22Rv1 (cell line): Measurements from ENCODE around the gene CABP1.

Experiments
- ZFX ChIP-seq: fragments of 450-650 bp; IDR thresholded peaks from 2 replicates; pipeline ENCODE4 v1.6.1; 2017; ENCODE audit warnings: antibody characterized with exemption, borderline replicate concordance
- TF ChIP-seq, protein P1 (sequence below): fragments of 450-650 bp; IDR thresholded peaks from 2 replicates; pipeline ENCODE4 v1.5.1; 2017; ENCODE audit warnings: mild to moderate bottlenecking

DNA sequence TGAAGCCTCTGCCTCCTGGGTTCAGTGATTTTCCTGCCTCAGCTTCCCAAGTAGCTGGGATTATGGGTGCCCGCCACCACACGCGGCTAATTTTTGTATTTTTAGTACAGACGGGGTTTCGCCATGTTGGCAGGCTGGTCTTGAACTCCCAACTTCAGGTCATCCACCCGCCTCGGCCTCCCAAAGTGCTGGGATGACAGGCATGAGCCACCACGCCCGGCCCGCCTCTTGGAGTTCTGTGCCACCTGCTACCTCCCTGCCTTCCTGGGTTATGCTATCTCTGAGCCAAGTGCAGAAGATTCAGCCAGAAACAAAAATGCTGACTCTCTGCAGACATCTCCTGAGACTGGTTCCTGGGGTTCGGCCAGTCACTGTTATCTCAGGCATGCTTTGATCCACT is 13.2 kb downstream of the CABP1 start:
- TF ChIP-seq, protein P1, sequence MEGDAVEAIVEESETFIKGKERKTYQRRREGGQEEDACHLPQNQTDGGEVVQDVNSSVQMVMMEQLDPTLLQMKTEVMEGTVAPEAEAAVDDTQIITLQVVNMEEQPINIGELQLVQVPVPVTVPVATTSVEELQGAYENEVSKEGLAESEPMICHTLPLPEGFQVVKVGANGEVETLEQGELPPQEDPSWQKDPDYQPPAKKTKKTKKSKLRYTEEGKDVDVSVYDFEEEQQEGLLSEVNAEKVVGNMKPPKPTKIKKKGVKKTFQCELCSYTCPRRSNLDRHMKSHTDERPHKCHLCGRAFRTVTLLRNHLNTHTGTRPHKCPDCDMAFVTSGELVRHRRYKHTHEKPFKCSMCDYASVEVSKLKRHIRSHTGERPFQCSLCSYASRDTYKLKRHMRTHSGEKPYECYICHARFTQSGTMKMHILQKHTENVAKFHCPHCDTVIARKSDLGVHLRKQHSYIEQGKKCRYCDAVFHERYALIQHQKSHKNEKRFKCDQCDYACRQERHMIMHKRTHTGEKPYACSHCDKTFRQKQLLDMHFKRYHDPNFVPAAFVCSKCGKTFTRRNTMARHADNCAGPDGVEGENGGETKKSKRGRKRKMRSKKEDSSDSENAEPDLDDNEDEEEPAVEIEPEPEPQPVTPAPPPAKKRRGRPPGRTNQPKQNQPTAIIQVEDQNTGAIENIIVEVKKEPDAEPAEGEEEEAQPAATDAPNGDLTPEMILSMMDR, result no peak
- no peak for TF ChIP-seq ZFX
